GM13977 (cell line): ENCODE measurements around the gene RTTN.

ENCODE experiments used
- DNase-seq: peaks from one replicate; pipeline ENCODE4 v3.0.0; 2012; ENCODE audit warnings: low spot score
- CTCF ChIP-seq: IDR thresholded peaks from 2 replicates; pipeline ENCODE4 v1.5.1; 2012; ENCODE audit warnings: mild to moderate bottlenecking, control low read depth; ENCODE audit not compliant: insufficient read depth; ENCODE audit errors: extremely low read depth, missing control alignments
- in situ Hi-C: fragments of 300-500 bp; cut with MboI; formaldehyde crosslinking; loops from one replicate; pipeline ENCODE4 v1.12.0; 2022; ENCODE audit warnings: low sequenced_read_pairs, low pct_unique_long_range_greater_than_20kb, mixed read lengths, inconsistent platforms; ENCODE audit not compliant: unreplicated experiment

The RTTN gene

DNA sequence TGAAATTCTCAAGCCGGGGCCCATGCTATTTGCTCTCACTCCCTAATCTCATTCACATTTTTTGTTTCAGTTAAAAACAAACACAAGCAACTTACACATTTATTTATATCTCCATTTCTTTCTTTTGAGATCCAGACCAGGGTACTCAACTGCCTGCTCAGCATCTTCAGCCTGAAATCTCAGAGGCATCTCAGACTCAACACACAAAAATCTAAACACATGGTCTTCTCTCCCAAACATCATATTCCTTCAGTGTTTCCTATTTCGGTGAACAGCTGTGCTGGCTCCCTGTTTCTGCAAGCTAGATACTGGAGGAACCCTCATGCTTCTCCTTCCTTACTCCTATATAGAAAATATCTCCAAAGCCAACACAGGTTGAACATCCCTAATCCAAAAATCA lies 11.3 kb upstream of the RTTN start:
- no peak for TF ChIP-seq CTCF
- DNase-seq, result no peak
- in situ Hi-C loops, result no loop called here

DNA sequence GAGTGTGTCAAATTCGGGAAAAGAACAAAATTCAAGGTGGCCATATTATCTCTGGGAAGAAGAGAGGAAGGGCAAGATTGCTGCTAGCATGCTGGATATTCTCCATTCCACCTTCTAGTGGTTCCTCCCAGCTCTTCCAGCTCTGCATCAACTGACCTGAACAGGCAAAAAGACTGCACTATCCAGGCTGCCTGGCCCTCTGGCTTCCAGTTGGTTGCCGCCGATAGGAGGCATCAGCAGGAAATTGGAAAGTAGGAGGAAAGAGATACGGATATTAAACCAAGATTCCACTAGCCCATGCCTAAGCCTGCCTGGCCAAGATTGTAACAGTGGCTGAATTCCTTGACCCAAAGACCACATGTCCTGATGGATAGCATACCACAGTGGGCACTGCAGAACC lies 1.7 kb upstream of the RTTN start:
- TF ChIP-seq CTCF, result no peak
- in situ Hi-C loops, result loop anchor here (10.0 kb wide), 1 partner anchor 238 kb away; no protein-coding TSS in a partner anchor
- DNase-seq, result no peak

GRCh38 chr18:70200286-70200685 lies 5.2 kb downstream of the RTTN start:
- TF ChIP-seq CTCF, result no peak
- in situ Hi-C loops, result loop anchor here (10.0 kb wide), 1 partner anchor 245 kb away; no protein-coding TSS in a partner anchor
- DNase-seq, result no peak

GRCh38 chr18:70197844-70198243 lies 7.6 kb downstream of the RTTN start:
- TF ChIP-seq CTCF, result no peak
- DNase-seq, result no peak
- in situ Hi-C loops, result no loop called here

- in situ Hi-C loops, result no loop called here
- DNase-seq, result no peak
- TF ChIP-seq CTCF, result no peak
Measured at GRCh38 chr18:70197026-70197425, 8.5 kb downstream of the RTTN start.

DNA sequence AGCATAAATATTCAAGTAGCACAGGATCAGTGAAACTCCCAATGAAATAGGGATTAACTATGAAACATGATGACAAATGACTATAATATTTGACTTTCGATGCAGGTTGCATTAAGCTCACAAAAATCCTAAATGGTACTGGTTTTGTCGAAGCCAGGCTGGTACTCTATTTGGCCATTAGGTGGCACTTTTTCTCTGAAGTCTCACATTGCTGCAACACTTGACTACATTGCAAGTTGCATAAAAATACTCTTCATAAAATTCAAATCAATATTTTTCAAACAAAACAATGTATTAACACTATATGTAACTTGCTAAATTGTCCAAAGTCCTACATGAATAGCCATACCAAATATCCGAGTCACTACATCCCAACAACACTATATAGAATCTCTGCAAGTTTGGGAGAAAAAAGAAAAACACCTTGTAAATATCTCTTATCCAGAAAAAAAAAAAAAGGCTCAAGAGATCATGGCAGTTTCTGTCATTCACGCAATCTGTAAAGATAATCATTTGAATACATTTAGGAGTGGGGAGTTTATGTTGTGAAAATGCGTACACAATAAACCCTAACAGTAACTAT lies 9.5 kb downstream of the RTTN start:
- TF ChIP-seq CTCF, result peak; percentile 66
- peak; percentile 27 for DNase-seq
- in situ Hi-C loops, result no loop called here
